ENCODE results near the gene TUBB4A.

The TUBB4A gene

GRCh38 chr19:6481541-6482342 is 20.4 kb downstream of the TUBB4A start, which contains the start of gene DENND1C:
TSS of gene DENND1C (minus strand) at chr19:6481787. CDS start at chr19:6481695, 92 bp downstream.
- peak; percentile 86 for ATAC-seq (replicated peaks; ENCODE audit: extremely low read depth, poor library complexity, severe bottlenecking)
- H3K27ac Mint-ChIP-seq (ENCODE audit: low read depth), result peak within 1 kb of the TSS; percentile 86
- H3K4me3 Mint-ChIP-seq, result peak within 1 kb of the TSS; percentile 80
- no peaks in the 10 kb centered on the region for H3K27me3 Mint-ChIP-seq
- peaks cover 23% of the 10 kb centered on the region for H3K36me3 Mint-ChIP-seq (ENCODE audit: insufficient read depth)
- peaks cover 39% of the 10 kb centered on the region for H3K4me1 Mint-ChIP-seq
- H3K9me3 Mint-ChIP-seq, result no peaks in the 10 kb centered on the region
- peak; percentile 43 to 61 for DNase-seq (ENCODE audit: low spot score in 2 of 2)

GRCh38 chr19:6480848-6481415 is 21.2 kb downstream of the TUBB4A start:
- peak overlapping the region; percentile 80 for H3K4me3 Mint-ChIP-seq

DNA sequence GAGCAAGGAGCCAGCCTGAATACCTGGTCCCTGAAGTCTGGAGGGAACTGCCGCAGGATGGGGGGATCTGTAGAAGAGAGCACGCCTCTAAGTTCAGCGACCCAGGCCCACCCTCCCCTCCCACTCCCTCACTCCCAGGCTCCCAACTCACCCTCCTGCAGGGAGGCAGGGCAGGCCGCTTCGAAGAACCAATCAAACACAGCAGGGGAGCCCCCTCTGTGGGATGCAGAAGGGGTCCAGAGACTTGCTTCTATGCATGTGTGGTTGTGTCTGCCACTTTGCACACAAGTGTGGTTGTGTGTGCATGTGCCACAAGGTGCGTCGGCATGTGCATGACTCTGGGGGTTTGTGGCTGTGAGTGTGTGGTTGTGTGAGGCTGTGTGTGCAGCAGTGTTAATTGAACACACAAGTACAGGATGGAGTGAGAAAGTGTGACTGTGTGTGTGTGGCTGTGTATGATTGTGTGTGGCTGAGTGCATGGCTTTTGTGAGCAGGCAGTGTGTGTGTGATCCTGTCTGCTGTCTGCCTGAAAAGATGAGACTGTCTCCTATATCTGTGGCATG is 22.2 kb downstream of the TUBB4A start:
- H3K27ac Mint-ChIP-seq (ENCODE audit: low read depth), result peak overlapping the region; percentile 86
- H3K4me1 Mint-ChIP-seq, result peaks cover 39% of the 10 kb centered on the region
- no peaks in the 10 kb centered on the region for H3K9me3 Mint-ChIP-seq
- DNase-seq (ENCODE audit: low spot score in 2 of 2) (no peak), ATAC-seq (replicated peaks; ENCODE audit: extremely low read depth, poor library complexity, severe bottlenecking) (no peak)
- peaks cover 31% of the 10 kb centered on the region for H3K36me3 Mint-ChIP-seq (ENCODE audit: insufficient read depth)
- peak overlapping the region; percentile 80 for H3K4me3 Mint-ChIP-seq
- no peaks in the 10 kb centered on the region for H3K27me3 Mint-ChIP-seq

More at GRCh38 chr19:6480848-6481415, 21.2 kb downstream of the TUBB4A start:
- no peak for DNase-seq (ENCODE audit: low spot score in 2 of 2)
- ATAC-seq (replicated peaks; ENCODE audit: extremely low read depth, poor library complexity, severe bottlenecking), result peak; percentile 27
- peaks cover 39% of the 10 kb centered on the region for H3K4me1 Mint-ChIP-seq
- H3K9me3 Mint-ChIP-seq, result no peaks in the 10 kb centered on the region
- H3K27me3 Mint-ChIP-seq, result no peaks in the 10 kb centered on the region
- H3K36me3 Mint-ChIP-seq (ENCODE audit: insufficient read depth), result peaks cover 28% of the 10 kb centered on the region
- peak overlapping the region; percentile 86 for H3K27ac Mint-ChIP-seq (ENCODE audit: low read depth)

GRCh38 chr19:6478815-6479214 is 23.3 kb downstream of the TUBB4A start:
- peak overlapping the region; percentile 22 for H3K27ac Mint-ChIP-seq (ENCODE audit: low read depth)
- H3K36me3 Mint-ChIP-seq (ENCODE audit: insufficient read depth), result peaks cover 37% of the 10 kb centered on the region

GRCh38 chr19:6476896-6477431 is 25.1 kb downstream of the TUBB4A start:
- Mint-ChIP-seq H3K27ac (ENCODE audit: low read depth) (no peak overlapping the region), H3K4me1 (peaks cover 22% of the 10 kb centered on the region), H3K9me3 (no peaks in the 10 kb centered on the region), H3K36me3 (ENCODE audit: insufficient read depth) (peaks cover 44% of the 10 kb centered on the region), H3K4me3 (no peak overlapping the region), H3K27me3 (no peaks in the 10 kb centered on the region)
- ATAC-seq (replicated peaks; ENCODE audit: extremely low read depth, poor library complexity, severe bottlenecking), result no peak
- no peak for DNase-seq (ENCODE audit: low spot score in 2 of 2)

More at GRCh38 chr19:6478815-6479214, 23.3 kb downstream of the TUBB4A start:
- Mint-ChIP-seq H3K4me3 (no peak overlapping the region), H3K9me3 (no peaks in the 10 kb centered on the region), H3K27me3 (no peaks in the 10 kb centered on the region), H3K4me1 (peaks cover 37% of the 10 kb centered on the region)
- ATAC-seq (replicated peaks; ENCODE audit: extremely low read depth, poor library complexity, severe bottlenecking) (no peak), DNase-seq (ENCODE audit: low spot score in 2 of 2) (no peak)

DNA sequence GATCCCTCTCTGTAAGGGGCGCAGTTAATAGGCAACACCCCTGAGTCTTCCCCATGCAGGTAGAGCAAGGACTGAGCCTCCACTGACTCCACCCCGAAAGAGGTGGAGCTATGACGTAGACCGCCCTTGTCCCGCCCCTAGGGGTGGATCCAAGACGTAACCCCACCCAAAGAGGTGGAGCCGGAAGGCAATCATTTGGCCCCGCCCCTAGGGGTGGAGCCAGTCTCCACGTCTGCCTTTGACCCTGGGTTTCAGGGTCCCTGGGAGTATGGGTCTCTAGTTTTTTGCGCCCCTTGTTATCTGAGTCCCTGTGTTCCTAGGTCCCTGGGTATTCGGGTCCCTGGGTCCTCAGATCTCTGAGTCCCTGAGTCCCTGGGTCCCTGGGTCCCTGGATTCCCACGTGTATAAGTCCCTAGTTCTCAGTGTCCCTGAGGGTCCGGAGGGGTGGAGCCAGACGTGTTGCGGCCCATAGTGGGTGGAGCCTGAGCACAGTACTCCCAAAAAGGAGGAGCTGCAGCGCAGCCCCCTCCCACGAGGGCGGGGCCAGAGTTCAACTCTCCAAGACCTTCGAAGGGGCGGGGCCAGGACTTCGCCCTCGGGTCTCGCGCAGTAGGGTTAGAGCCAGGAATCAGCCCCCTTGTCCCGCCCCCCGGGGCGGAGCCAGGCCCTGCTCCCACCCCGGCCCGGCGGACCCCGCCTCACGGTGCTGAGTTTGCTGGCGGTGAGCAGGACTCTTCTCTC is 25.8 kb downstream of the TUBB4A start:
- DNase-seq (ENCODE audit: low spot score in 2 of 2) (peak; percentile 64 to 66), ATAC-seq (replicated peaks; ENCODE audit: extremely low read depth, poor library complexity, severe bottlenecking) (peak; percentile 64)
- no peaks in the 10 kb centered on the region for H3K9me3 Mint-ChIP-seq
- peaks cover 15% of the 10 kb centered on the region for H3K4me1 Mint-ChIP-seq
- peaks cover 39% of the 10 kb centered on the region for H3K36me3 Mint-ChIP-seq (ENCODE audit: insufficient read depth)
- no peak overlapping the region for H3K4me3 Mint-ChIP-seq
- H3K27ac Mint-ChIP-seq (ENCODE audit: low read depth), result no peak overlapping the region
- H3K27me3 Mint-ChIP-seq, result no peaks in the 10 kb centered on the region

DNA sequence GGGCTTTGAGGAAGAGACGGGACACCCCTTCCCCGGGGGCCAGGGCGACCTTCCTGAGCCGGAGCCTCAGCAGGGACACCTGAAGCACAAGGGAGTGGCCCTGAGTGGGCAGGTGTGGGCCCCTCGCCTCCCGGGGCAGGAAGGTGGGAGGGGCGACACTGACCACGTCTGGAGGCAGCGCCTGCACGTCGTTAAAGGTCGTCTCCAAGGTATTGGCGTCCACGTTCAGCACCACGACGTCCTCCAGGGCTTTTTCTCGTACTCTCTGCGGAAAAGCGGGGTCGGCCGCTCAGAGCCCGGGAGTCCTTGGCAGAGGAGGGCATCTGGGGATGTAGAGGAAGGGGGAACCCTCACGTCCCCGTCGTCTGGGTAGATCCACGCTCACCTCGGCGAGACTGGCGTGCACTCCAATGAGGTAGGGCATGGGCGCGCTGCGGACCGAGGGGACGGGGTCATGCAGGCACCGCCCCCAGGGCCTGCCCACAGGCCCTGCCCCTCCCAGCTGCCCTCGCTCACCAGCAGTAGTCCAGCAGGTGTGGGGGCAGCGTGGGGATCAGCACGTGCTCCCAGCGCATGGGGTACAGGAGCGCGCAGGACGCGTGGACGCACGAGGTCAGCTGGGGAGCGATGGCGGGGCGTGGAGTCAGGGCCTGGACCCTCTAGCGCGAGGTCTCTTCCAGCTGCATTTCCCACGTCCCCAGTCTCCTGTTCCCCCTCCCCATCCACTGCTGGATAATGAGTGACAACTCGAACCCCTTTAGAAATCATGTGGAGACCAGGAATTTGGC is 26.6 kb downstream of the TUBB4A start:
- DNase-seq (ENCODE audit: low spot score in 2 of 2) (no peak), ATAC-seq (replicated peaks; ENCODE audit: extremely low read depth, poor library complexity, severe bottlenecking) (no peak)
- Mint-ChIP-seq H3K9me3 (no peaks in the 10 kb centered on the region), H3K27ac (ENCODE audit: low read depth) (no peak overlapping the region), H3K4me3 (no peak overlapping the region), H3K4me1 (peaks cover 8% of the 10 kb centered on the region), H3K36me3 (ENCODE audit: insufficient read depth) (peaks cover 45% of the 10 kb centered on the region), H3K27me3 (no peaks in the 10 kb centered on the region)

GRCh38 chr19:6473647-6474046 is 28.5 kb downstream of the TUBB4A start:
- Mint-ChIP-seq H3K9me3 (no peaks in the 10 kb centered on the region), H3K4me1 (no peaks in the 10 kb centered on the region), H3K4me3 (no peak overlapping the region), H3K27ac (ENCODE audit: low read depth) (peak overlapping the region; percentile 75), H3K36me3 (ENCODE audit: insufficient read depth) (peaks cover 51% of the 10 kb centered on the region), H3K27me3 (no peaks in the 10 kb centered on the region)
- no peak for ATAC-seq (replicated peaks; ENCODE audit: extremely low read depth, poor library complexity, severe bottlenecking)
- DNase-seq (ENCODE audit: low spot score in 2 of 2), result no peak

- no peaks in the 10 kb centered on the region for H3K9me3 Mint-ChIP-seq
- H3K4me3 Mint-ChIP-seq, result no peak overlapping the region
- peaks cover 48% of the 10 kb centered on the region for H3K36me3 Mint-ChIP-seq (ENCODE audit: insufficient read depth)
- H3K4me1 Mint-ChIP-seq, result peaks cover 4% of the 10 kb centered on the region
- H3K27me3 Mint-ChIP-seq, result no peaks in the 10 kb centered on the region
- H3K27ac Mint-ChIP-seq (ENCODE audit: low read depth), result no peak overlapping the region
- no peak for ATAC-seq (replicated peaks; ENCODE audit: extremely low read depth, poor library complexity, severe bottlenecking)
- no peak for DNase-seq (ENCODE audit: low spot score in 2 of 2)
Observed at GRCh38 chr19:6472713-6473112, 29.4 kb downstream of the TUBB4A start.

DNA sequence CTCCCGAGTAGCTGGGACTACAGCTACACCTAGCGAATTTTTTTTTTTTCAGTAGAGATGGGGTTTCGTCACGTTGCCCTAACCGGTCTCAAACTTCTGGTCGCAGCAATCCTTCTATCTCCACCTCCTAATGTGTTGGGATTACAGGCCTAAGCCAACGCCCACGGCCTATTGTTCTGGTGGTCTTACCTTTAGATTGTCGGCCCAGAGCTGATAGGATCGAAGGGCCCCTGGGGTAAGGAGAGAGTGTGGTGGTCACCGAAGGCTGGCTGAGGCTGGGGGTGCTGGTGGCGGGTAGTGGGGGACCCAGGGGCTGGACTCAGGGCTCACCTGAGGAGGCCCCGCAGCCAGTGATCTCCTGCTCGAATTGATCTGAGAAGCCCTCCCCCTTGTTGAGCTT is 31.0 kb downstream of the TUBB4A start:
- ATAC-seq (replicated peaks; ENCODE audit: extremely low read depth, poor library complexity, severe bottlenecking) (no peak), DNase-seq (ENCODE audit: low spot score in 2 of 2) (no peak)
- Mint-ChIP-seq H3K4me1 (peaks cover 6% of the 10 kb centered on the region), H3K27me3 (no peaks in the 10 kb centered on the region), H3K27ac (ENCODE audit: low read depth) (no peak overlapping the region), H3K4me3 (no peak overlapping the region), H3K36me3 (ENCODE audit: insufficient read depth) (peaks cover 45% of the 10 kb centered on the region), H3K9me3 (no peaks in the 10 kb centered on the region)

GRCh38 chr19:6470173-6470572 is 31.9 kb downstream of the TUBB4A start:
- H3K4me3 Mint-ChIP-seq, result no peak overlapping the region
- H3K36me3 Mint-ChIP-seq (ENCODE audit: insufficient read depth), result peaks cover 41% of the 10 kb centered on the region
- DNase-seq (ENCODE audit: low spot score in 2 of 2) (no peak), ATAC-seq (replicated peaks; ENCODE audit: extremely low read depth, poor library complexity, severe bottlenecking) (no peak)
- H3K27me3 Mint-ChIP-seq, result no peaks in the 10 kb centered on the region
- H3K4me1 Mint-ChIP-seq, result peaks cover 8% of the 10 kb centered on the region
- no peak overlapping the region for H3K27ac Mint-ChIP-seq (ENCODE audit: low read depth)
- H3K9me3 Mint-ChIP-seq, result no peaks in the 10 kb centered on the region
